Natural killer cell (primary cell): ENCODE data around the gene PCDHGB2. TPM values are rescaled to one million over a fixed set of nuclear protein-coding genes. Genes with fewer than 3 reads are reported as not detected.
"Not testable (repeated sequence)": the region's sequence is repeated elsewhere in the genome, so short reads cannot be mapped to it uniquely, and the experiment has no call there.

Experiments
- ATAC-seq, 3 donors: fragments of 150-1000 bp in 2 of 3; fragments of 200-7000 bp in 1 of 3; cut with Tn5 transposase; 1 replicate in 1 of 3; 2 replicates in 2 of 3; pipeline ENCODE4 v1.10.0; 2021; ENCODE audit warnings: mild to moderate bottlenecking in 2 of 3, moderate library complexity in 2 of 3
- DNase-seq, 2 donors: peaks; one replicate each; pipeline versions ENCODE4 v3.0.0 to v3.0.0-alpha.2; 2013 to 2021; ENCODE audit warnings: mixed read lengths in 1 of 2
- H3K27ac ChIP-seq: one replicate; pipeline ENCODE4 v1.5.1; 2013; ENCODE audit warnings: mild to moderate bottlenecking, low read length
- H3K27me3 ChIP-seq: one replicate; pipeline ENCODE4 v1.6.1; 2013; ENCODE audit warnings: low read length; ENCODE audit not compliant: control insufficient read depth, insufficient read depth
- H3K36me3 ChIP-seq: one replicate; pipeline ENCODE4 v1.6.1; 2013; ENCODE audit warnings: low read length; ENCODE audit not compliant: control insufficient read depth, insufficient read depth
- H3K4me1 ChIP-seq: one replicate; pipeline ENCODE4 v1.6.1; 2013; ENCODE audit warnings: low read length; ENCODE audit not compliant: control insufficient read depth, insufficient read depth
- H3K4me3 ChIP-seq: one replicate; pipeline ENCODE4 v1.5.1; 2013; ENCODE audit warnings: low read length
- H3K9me3 ChIP-seq: one replicate; pipeline ENCODE4 v1.6.1; 2013; ENCODE audit warnings: low read length; ENCODE audit not compliant: control insufficient read depth, insufficient read depth
- H3K27ac Mint-ChIP-seq, 2 donors: one replicate each; pipeline ENCODE4 v1.8.0; 2022; ENCODE audit warnings: mild to moderate bottlenecking in 2 of 2, mixed read lengths in 2 of 2, moderate library complexity in 1 of 2
- H3K27me3 Mint-ChIP-seq, 2 donors: one replicate each; pipeline ENCODE4 v1.8.0; 2022; ENCODE audit warnings: low read depth in 2 of 2, mixed read lengths in 2 of 2
- H3K36me3 Mint-ChIP-seq: one replicate; pipeline ENCODE4 v1.8.0; 2022; ENCODE audit warnings: mixed read lengths
- H3K4me1 Mint-ChIP-seq, 2 donors: one replicate each; pipeline ENCODE4 v1.8.0; 2022; ENCODE audit warnings: mixed read lengths in 2 of 2
- H3K4me3 Mint-ChIP-seq: one replicate; pipeline ENCODE4 v1.8.0; 2022; ENCODE audit warnings: mild to moderate bottlenecking, moderate library complexity, mixed read lengths
- H3K9me3 Mint-ChIP-seq, 2 donors: one replicate each; pipeline ENCODE4 v1.8.0; 2022; ENCODE audit warnings: mixed read lengths in 2 of 2
- CTCF ChIP-seq: fragments of 200-600 bp; IDR thresholded peaks from one replicate; pipeline ENCODE4 v1.8.0; 2022; ENCODE audit warnings: antibody characterized with exemption
- WGBS: methylation state at CpG from one replicate; pipeline ENCODE4 v1.1.7; 2013; ENCODE audit warnings: missing lambda C conversion rate; ENCODE audit not compliant: insufficient coverage; 5-methylcytosine and 5-hydroxymethylcytosine counted together
- intact Hi-C: fragments of 100-400 bp; cut with micrococcal nuclease; formaldehyde crosslinking; loops from one replicate; pipeline ENCODE4 v1.14.2; 2022
- total RNA-seq, 4 donors: library from RNA; stranded (reverse); fragments of 120-200 nt in 1 of 4; gene quantifications; one replicate each; pipeline versions ENCODE4 v1.2.3 to v1.2.4, GENCODE V29; 2013 to 2022

PCDHGB2 gene
- total RNA-seq, result 1 to 10 TPM in 1 of 3 donors, under 1 TPM in 2; 0.36 to 1.5 (median 0.49) TPM
- 1.0 TPM for total RNA-seq (2013)

- peaks cover 4% of the 10 kb centered on the region for H3K4me1 ChIP-seq
- peaks cover 35% of the 10 kb centered on the region for H3K9me3 ChIP-seq
- H3K27me3 ChIP-seq, result peaks cover 62% of the 10 kb centered on the region
- H3K36me3 Mint-ChIP-seq, result peaks cover 35% of the 10 kb centered on the region
- H3K27me3 Mint-ChIP-seq, result peaks cover 57 to 77% of the 10 kb centered on the region in 2 donors
- peak; percentile 36 for TF ChIP-seq CTCF
- ATAC-seq (peak in 2 of 3 donors; percentile 56 to 69), DNase-seq (peak in 1 of 2 donors; percentile 61)
- H3K4me3 ChIP-seq, result peak within 1 kb of the TSS; percentile 26
- H3K27ac ChIP-seq, result no peak within 1 kb of the TSS
- H3K36me3 ChIP-seq, result no peaks in the 10 kb centered on the region
- H3K27ac Mint-ChIP-seq, result peak within 1 kb of the TSS; percentile 5 to 62
- peaks cover 4 to 10% of the 10 kb centered on the region in 2 donors for H3K9me3 Mint-ChIP-seq
- peaks cover 5% of the 10 kb centered on the region in 2 donors for H3K4me1 Mint-ChIP-seq
- WGBS, result 26% methylated on average over 24 of the region's 24 CpGs
- H3K4me3 Mint-ChIP-seq, result peak within 1 kb of the TSS; percentile 89
- intact Hi-C loops, result no loop called here
Observed at GRCh38 chr5:141359790-141360426, at the start of gene PCDHGB2. TSS of gene PCDHGB2 (plus strand) at chr5:141359994. CDS start at chr5:141360136, 142 bp downstream.

GRCh38 chr5:141313711-141314110 lies 46.1 kb upstream of the PCDHGB2 start:
- peaks cover 53% of the 10 kb centered on the region for H3K9me3 ChIP-seq
- Mint-ChIP-seq H3K36me3 (peaks cover 60% of the 10 kb centered on the region), H3K4me1 (peaks cover 11 to 17% of the 10 kb centered on the region in 2 donors), H3K9me3 (peaks cover 19 to 40% of the 10 kb centered on the region in 2 donors), H3K4me3 (no peak overlapping the region), H3K27me3 (no peaks in the 10 kb centered on the region), H3K27ac (no peak overlapping the region)
- H3K27me3 ChIP-seq, result no peaks in the 10 kb centered on the region
- no peaks in the 10 kb centered on the region for H3K36me3 ChIP-seq
- H3K4me1 ChIP-seq, result no peaks in the 10 kb centered on the region
- TF ChIP-seq CTCF, result no peak
- no peak overlapping the region for H3K27ac ChIP-seq
- ATAC-seq (no peak), DNase-seq (no peak)
- intact Hi-C loops, result no loop called here
- no peak overlapping the region for H3K4me3 ChIP-seq

GRCh38 chr5:141316963-141317362 lies 42.8 kb upstream of the PCDHGB2 start:
- Histone ChIP-seq H3K4me1 (peaks cover 12% of the 10 kb centered on the region), H3K9me3 (peaks cover 65% of the 10 kb centered on the region)
- H3K27ac Mint-ChIP-seq, intact Hi-C loops, ATAC-seq, H3K36me3 ChIP-seq, H3K27ac ChIP-seq, H3K4me3 Mint-ChIP-seq, H3K27me3 Mint-ChIP-seq, H3K27me3 ChIP-seq, DNase-seq, H3K4me3 ChIP-seq: not testable (repeated sequence)
- WGBS, result 100% methylated on average over 3 of the region's 4 CpGs
- H3K9me3 Mint-ChIP-seq, result peaks cover 26 to 43% of the 10 kb centered on the region in 2 donors
- peaks cover 72% of the 10 kb centered on the region for H3K36me3 Mint-ChIP-seq
- peaks cover 31 to 41% of the 10 kb centered on the region in 2 donors for H3K4me1 Mint-ChIP-seq

- H3K27ac Mint-ChIP-seq, result peak overlapping the region; percentile 100
- no peak for TF ChIP-seq CTCF
- Histone ChIP-seq H3K9me3 (peaks cover 53% of the 10 kb centered on the region), H3K4me3 (no peak overlapping the region), H3K27me3 (no peaks in the 10 kb centered on the region), H3K27ac (no peak overlapping the region), H3K4me1 (peaks cover 12% of the 10 kb centered on the region), H3K36me3 (peaks cover 7% of the 10 kb centered on the region)
- no peaks in the 10 kb centered on the region for H3K27me3 Mint-ChIP-seq
- peak overlapping the region; percentile 99 for H3K4me3 Mint-ChIP-seq
- intact Hi-C loops, result no loop called here
- H3K36me3 Mint-ChIP-seq, result peaks cover 64% of the 10 kb centered on the region
- DNase-seq (no peak), ATAC-seq (no peak)
- H3K4me1 Mint-ChIP-seq, result peaks cover 31 to 41% of the 10 kb centered on the region in 2 donors
- 96% methylated on average over 6 of the region's 6 CpGs for WGBS
- H3K9me3 Mint-ChIP-seq, result peaks cover 21 to 32% of the 10 kb centered on the region in 2 donors
Observed at GRCh38 chr5:141319202-141319601, 40.6 kb upstream of the PCDHGB2 start.
